ENCODE measurements around the gene PFKFB2.

PFKFB2 gene

GRCh38 chr1:207029701-207030521, 23.2 kb upstream of the PFKFB2 start:
- POLR2A ChIA-PET, result no interaction called here
- CTCF ChIA-PET, result interaction anchor here (1.1 to 1.7 kb wide), 2 partner anchors 20 to 24 kb away, joined by 3 to 8 read pairs; no protein-coding TSS in a partner anchor
- TF ChIP-seq OSR2 (tag by site-specific recombination; IDR thresholded peaks at IDR 0.05), result no peak
- no peak for TF ChIP-seq ZNF624 (tag by site-specific recombination; IDR thresholded peaks at IDR 0.05)
- TF ChIP-seq ZNF600 (tag by site-specific recombination; IDR thresholded peaks at IDR 0.05), result no peak
- TF ChIP-seq MEIS1 (CRISPR knock-in tag; IDR thresholded peaks at IDR 0.05; ENCODE audit: borderline replicate concordance), result no peak
- TF ChIP-seq ZNF645 (tag by site-specific recombination; IDR thresholded peaks at IDR 0.05), result no peak
- TF ChIP-seq PATZ1 (tag by site-specific recombination; IDR thresholded peaks at IDR 0.05), result no peak
- TF ChIP-seq BCL11B (tag by site-specific recombination; IDR thresholded peaks at IDR 0.05; ENCODE audit: low read depth), result no peak
- 0 out of 2 replicates have a peak, but pooled peaks have one; percentile 6 for TF ChIP-seq PRDM6 (tag by site-specific recombination; IDR thresholded peaks at IDR 0.05)
- Histone ChIP-seq H3K4me3 (ENCODE audit: low read depth, low read length) (no peak overlapping the region), H3K4me1 (ENCODE audit: control insufficient read depth, insufficient read depth, low read length) (no peaks in the 10 kb centered on the region), H3K27ac (ENCODE audit: extremely low read depth, low read depth, low read length) (no peak overlapping the region), H3K36me3 (ENCODE audit: control insufficient read depth in 2 of 2, insufficient read depth in 1 of 2, low read length in 2 of 2) (no peaks in the 10 kb centered on the region), H3K9me3 (ENCODE audit: control insufficient read depth, insufficient read depth, low read depth, low read length) (no peaks in the 10 kb centered on the region)

GRCh38 chr1:207030522-207031009, 22.5 kb upstream of the PFKFB2 start:
- Histone ChIP-seq H3K4me3 (ENCODE audit: low read depth, low read length) (no peak overlapping the region), H3K9me3 (ENCODE audit: control insufficient read depth, insufficient read depth, low read depth, low read length) (no peaks in the 10 kb centered on the region), H3K4me1 (ENCODE audit: control insufficient read depth, insufficient read depth, low read length) (no peaks in the 10 kb centered on the region), H3K27ac (ENCODE audit: extremely low read depth, low read depth, low read length) (no peak overlapping the region), H3K36me3 (ENCODE audit: control insufficient read depth in 2 of 2, insufficient read depth in 1 of 2, low read length in 2 of 2) (no peaks in the 10 kb centered on the region)
- ChIA-PET CTCF (interaction anchor here (0.5 to 1.1 kb wide), 2 partner anchors 19 to 27 kb away, joined by 3 to 4 read pairs; no protein-coding TSS in a partner anchor), POLR2A (no interaction called here)
- TF ChIP-seq ZNF837 (tag by site-specific recombination; IDR thresholded peaks at IDR 0.05), result no peak
- no peak for TF ChIP-seq ZNF341 (tag by site-specific recombination; IDR thresholded peaks at IDR 0.05; ENCODE audit: low read depth)
- no peak for TF ChIP-seq ZNF664 (tag by site-specific recombination; IDR thresholded peaks at IDR 0.05)
- TF ChIP-seq ZNF549 (tag by site-specific recombination; IDR thresholded peaks at IDR 0.05), result no peak

GRCh38 chr1:207031016-207031415, 22.1 kb upstream of the PFKFB2 start:
- ChIA-PET POLR2A (no interaction called here), CTCF (interaction anchor here (0.5 to 1.1 kb wide), 2 partner anchors 19 to 26 kb away, joined by 3 to 4 read pairs; no protein-coding TSS in a partner anchor)
- no peak for TF ChIP-seq BCL11B (tag by site-specific recombination; IDR thresholded peaks at IDR 0.05; ENCODE audit: low read depth)
- no peak for TF ChIP-seq ZNF843 (tag by site-specific recombination; IDR thresholded peaks at IDR 0.05)
- no peak for TF ChIP-seq ZNF248 (tag by site-specific recombination; IDR thresholded peaks at IDR 0.05)
- Histone ChIP-seq H3K27ac (ENCODE audit: extremely low read depth, low read depth, low read length) (no peak overlapping the region), H3K9me3 (ENCODE audit: control insufficient read depth, insufficient read depth, low read depth, low read length) (no peaks in the 10 kb centered on the region), H3K4me3 (ENCODE audit: low read depth, low read length) (no peak overlapping the region), H3K4me1 (ENCODE audit: control insufficient read depth, insufficient read depth, low read length) (no peaks in the 10 kb centered on the region), H3K36me3 (ENCODE audit: control insufficient read depth in 2 of 2, insufficient read depth in 1 of 2, low read length in 2 of 2) (no peaks in the 10 kb centered on the region)

Data from HEK293 (cell line).